Peyer's patch (tissue), 4 donors: ENCODE results near the gene KYNU. TPM values are rescaled to one million over a fixed set of nuclear protein-coding genes. Genes with fewer than 3 reads are reported as not detected.

ENCODE experiments used
- DNase-seq, 3 donors: peaks; one replicate each; pipeline ENCODE4 v3.0.0-alpha.2; 2017 to 2019
- H3K27ac ChIP-seq, 4 donors: fragments of 200-600 bp; sonication (generic); one replicate each; pipeline ENCODE4 v1.5.1; 2016 to 2019
- H3K27me3 ChIP-seq, 2 donors: fragments of 200-600 bp; sonication (generic); one replicate each; pipeline ENCODE4 v1.5.1; 2019
- H3K36me3 ChIP-seq, 3 donors: fragments of 200-600 bp; sonication (generic); one replicate each; pipeline ENCODE4 v1.5.1; 2016 to 2019
- H3K4me1 ChIP-seq, 4 donors: fragments of 200-600 bp; sonication (generic); one replicate each; pipeline ENCODE4 v1.5.1; 2016 to 2019
- H3K4me3 ChIP-seq, 4 donors: fragments of 200-600 bp; sonication (generic); 1 replicate in 3 of 4; 2 replicates in 1 of 4; pipeline ENCODE4 v1.5.1; 2016 to 2019; ENCODE audit warnings: mild to moderate bottlenecking in 1 of 4
- H3K9me3 ChIP-seq, 4 donors: fragments of 200-600 bp; sonication (generic); one replicate each; pipeline ENCODE4 v1.5.1; 2016 to 2019; ENCODE audit warnings: mild to moderate bottlenecking in 1 of 4
- CTCF ChIP-seq, 6 experiments: fragments of 450-650 bp in 4 of 6; fragments of 200-600 bp in 2 of 6; sonication (generic) in 1 of 6; IDR thresholded peaks; one replicate each; pipeline ENCODE4 v1.5.1; 2017 to 2019; ENCODE audit warnings: antibody characterized with exemption in 6 of 6, mild to moderate bottlenecking in 3 of 6, moderate library complexity in 1 of 6
- POLR2A ChIP-seq, 2 donors: fragments of 450-650 bp; IDR thresholded peaks; one replicate each; pipeline ENCODE4 v1.5.1; 2017; ENCODE audit warnings: antibody characterized with exemption in 2 of 2, mild to moderate bottlenecking in 2 of 2, moderate library complexity in 2 of 2
- total RNA-seq, 4 donors: library from RNA; depleted of rRNA; stranded (reverse); fragments of >200 nt; gene quantifications; one replicate each; pipeline ENCODE4 v1.1.0, GENCODE V29; 2016

Gene KYNU
- total RNA-seq, 4 donors from 2014 or later, result 0.53 to 25.6 (median 2.5) TPM

GRCh38 chr2:142872882-142873724 lies 4.4 kb upstream of the KYNU start:
- Histone ChIP-seq H3K4me3 (no peak overlapping the region), H3K4me1 (peaks cover 0 to 3% (median 0%) of the 10 kb centered on the region in 4 donors), H3K27me3 (no peaks in the 10 kb centered on the region), H3K36me3 (no peaks in the 10 kb centered on the region), H3K9me3 (no peaks in the 10 kb centered on the region), H3K27ac (no peak overlapping the region)
- DNase-seq, result no peak
- TF ChIP-seq CTCF (IDR thresholded peaks at IDR 0.05) (no peak), POLR2A (IDR thresholded peaks at IDR 0.05) (no peak)

GRCh38 chr2:142873831-142874287 lies 3.6 kb upstream of the KYNU start:
- Histone ChIP-seq H3K4me3 (no peak overlapping the region), H3K4me1 (no peaks in the 10 kb centered on the region), H3K9me3 (no peaks in the 10 kb centered on the region), H3K36me3 (no peaks in the 10 kb centered on the region), H3K27me3 (no peaks in the 10 kb centered on the region), H3K27ac (no peak overlapping the region)
- DNase-seq, result no peak
- TF ChIP-seq POLR2A (IDR thresholded peaks at IDR 0.05) (no peak), CTCF (IDR thresholded peaks at IDR 0.05) (no peak)

GRCh38 chr2:142874293-142874814 lies 3.1 kb upstream of the KYNU start:
- H3K36me3 ChIP-seq, result no peaks in the 10 kb centered on the region
- no peaks in the 10 kb centered on the region for H3K4me1 ChIP-seq
- TF ChIP-seq POLR2A (IDR thresholded peaks at IDR 0.05) (no peak), CTCF (IDR thresholded peaks at IDR 0.05) (no peak)
- no peak overlapping the region for H3K27ac ChIP-seq
- H3K27me3 ChIP-seq, result no peaks in the 10 kb centered on the region
- no peaks in the 10 kb centered on the region for H3K9me3 ChIP-seq
- no peak overlapping the region for H3K4me3 ChIP-seq
- no peak for DNase-seq

GRCh38 chr2:142875010-142875409 lies 2.5 kb upstream of the KYNU start:
- Histone ChIP-seq H3K27ac (no peak overlapping the region), H3K4me3 (no peak overlapping the region), H3K9me3 (no peaks in the 10 kb centered on the region), H3K4me1 (no peaks in the 10 kb centered on the region), H3K36me3 (no peaks in the 10 kb centered on the region), H3K27me3 (no peaks in the 10 kb centered on the region)
- TF ChIP-seq CTCF (IDR thresholded peaks at IDR 0.05) (no peak), POLR2A (IDR thresholded peaks at IDR 0.05) (no peak)
- DNase-seq, result no peak

GRCh38 chr2:142875652-142876051 lies 1.8 kb upstream of the KYNU start:
- Histone ChIP-seq H3K27me3 (no peaks in the 10 kb centered on the region), H3K27ac (no peak overlapping the region), H3K9me3 (no peaks in the 10 kb centered on the region), H3K4me1 (no peaks in the 10 kb centered on the region), H3K36me3 (no peaks in the 10 kb centered on the region), H3K4me3 (no peak overlapping the region)
- no peak for DNase-seq
- no peak for TF ChIP-seq CTCF (IDR thresholded peaks at IDR 0.05)
- no peak for TF ChIP-seq POLR2A (IDR thresholded peaks at IDR 0.05)
